Left ventricle myocardium inferior (tissue), 1 donor: ENCODE measurements around the gene CTBP2. TPM values are rescaled to one million over a fixed set of nuclear protein-coding genes. Genes with fewer than 3 reads are reported as not detected.

ENCODE experiments used
- DNase-seq: peaks from one replicate; pipeline ENCODE4 v3.0.0-alpha.2; 2020
- H3K27ac ChIP-seq: fragments of 200-600 bp; replicated peaks from 2 replicates; pipeline ENCODE4 v1.8.0; 2021
- H3K27me3 ChIP-seq: fragments of 200-600 bp; 2 replicates; pipeline ENCODE4 v1.8.0; 2021; ENCODE audit warnings: low read depth
- H3K36me3 ChIP-seq: fragments of 200-600 bp; 2 replicates; pipeline ENCODE4 v1.8.0; 2021
- H3K4me1 ChIP-seq: fragments of 200-600 bp; 2 replicates; pipeline ENCODE4 v1.8.0; 2021
- H3K4me3 ChIP-seq: fragments of 200-600 bp; 2 replicates; pipeline ENCODE4 v1.8.0; 2021; ENCODE audit warnings: mild to moderate bottlenecking, moderate library complexity
- H3K9me3 ChIP-seq: fragments of 200-600 bp; replicated peaks from 2 replicates; pipeline ENCODE4 v1.8.0; 2021
- CTCF ChIP-seq: fragments of 200-600 bp; IDR thresholded peaks from 2 replicates; pipeline ENCODE4 v1.8.0; 2021; ENCODE audit warnings: antibody characterized with exemption, mild to moderate bottlenecking, borderline replicate concordance
- intact Hi-C: fragments of 100-400 bp; cut with micrococcal nuclease; formaldehyde crosslinking; loops from one replicate; pipeline ENCODE4 v1.11.0; 2022
- microRNA-seq: library from miRNA; unstranded; fragments of <30 nt; microRNA quantifications from one replicate; pipeline ENCODE4 v1.2.0, GENCODE V29; 2020
- total RNA-seq: library from RNA; stranded (reverse); fragmentation: NEBNext Ultra II Directional; extraction: Animal tissue kit (Norgen Biotek cat#: 25700); gene quantifications from one replicate; pipeline ENCODE4 v1.2.1, GENCODE V29; 2021
- donor health status: DM: no; HTN: yes; CAD: no; lungs with severe emphysema.

Gene CTBP2
- total RNA-seq, 1 donor from 2014 or later = 29.1 TPM

GRCh38 chr10:124935946-124936345 lies 224.4 kb downstream of the CTBP2 start:
- TF ChIP-seq CTCF = no peak
- DNase-seq = no peak
- Histone ChIP-seq H3K4me3 (no peak overlapping the region), H3K27me3 (no peaks in the 10 kb centered on the region), H3K4me1 (peaks cover 44% of the 10 kb centered on the region), H3K27ac (no peak overlapping the region), H3K36me3 (peaks cover 4% of the 10 kb centered on the region), H3K9me3 (peaks cover 6% of the 10 kb centered on the region)
- intact Hi-C loops = no loop called here

Small RNAs within 50 kb of the gene (microRNA-seq; reads per million reads assigned to microRNA genes)
- not detected for gene MIR4296

Other genes starting within 250 kb of the CTBP2 start
- gene ZRANB1, start 218.4 kb downstream of the CTBP2 start, total RNA-seq = 25.3 TPM